ENCODE results near the gene PPFIA1. TPM values are rescaled to one million over a fixed set of nuclear protein-coding genes. Genes with fewer than 3 reads are reported as not detected.

The PPFIA1 gene
- total RNA-seq, 2 experiments from 2014 or later, result 34.3 to 42.0 TPM

DNA sequence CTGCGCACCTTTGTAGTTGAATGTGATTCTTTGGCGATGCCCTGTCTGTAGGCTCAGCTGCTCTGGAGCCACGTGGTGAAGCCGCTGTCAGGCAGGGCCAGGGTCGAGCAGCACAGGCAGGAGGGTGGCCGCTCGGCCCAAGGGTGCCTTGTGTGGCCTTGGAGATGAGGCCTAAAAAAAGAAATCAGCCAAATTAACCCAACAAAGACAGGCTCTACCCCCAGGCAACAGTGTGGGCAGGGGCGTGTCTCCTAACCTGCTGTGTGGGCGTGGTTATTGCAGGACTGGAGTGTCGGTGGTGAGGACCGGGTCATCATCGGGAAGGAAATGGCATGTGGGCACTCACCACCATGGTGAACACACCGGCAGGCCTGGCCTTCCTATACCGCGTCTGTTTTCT is 162.1 kb downstream of the PPFIA1 start:
- ATAC-seq (ENCODE audit: poor library complexity) (no peak), DNase-seq (no peak)
- Histone ChIP-seq H3K9me3 (ENCODE audit: control insufficient read depth in 1 of 2, insufficient read depth in 1 of 2, low read length in 2 of 2) (no peaks in the 10 kb centered on the region), H3K4me1 (ENCODE audit: insufficient read depth, low read length) (no peaks in the 10 kb centered on the region), H3K4me3 (ENCODE audit: low read length) (no peak overlapping the region), H3K27me3 (ENCODE audit: control insufficient read depth in 1 of 2, insufficient read depth in 2 of 2, low read length in 2 of 2) (no peaks in the 10 kb centered on the region), H3K36me3 (ENCODE audit: insufficient read depth, low read length) (no peaks in the 10 kb centered on the region), H3K27ac (ENCODE audit: low read depth in 1 of 2, low read length in 2 of 2) (no peak overlapping the region)
- intact Hi-C loops (cut with DNase I, micrococcal nuclease), result no loop called here
- ChIA-PET POLR2A (no interaction called here), CTCF (no interaction called here)
- TF ChIP-seq CTCF (IDR thresholded peaks at IDR 0.05), result no peak
- Mint-ChIP-seq H3K4me3 (no peak overlapping the region), H3K36me3 (ENCODE audit: low read depth) (no peaks in the 10 kb centered on the region), H3K27ac (no peak overlapping the region), H3K9me3 (no peaks in the 10 kb centered on the region), H3K27me3 (no peaks in the 10 kb centered on the region), H3K4me1 (ENCODE audit: low read depth) (no peaks in the 10 kb centered on the region)

DNA sequence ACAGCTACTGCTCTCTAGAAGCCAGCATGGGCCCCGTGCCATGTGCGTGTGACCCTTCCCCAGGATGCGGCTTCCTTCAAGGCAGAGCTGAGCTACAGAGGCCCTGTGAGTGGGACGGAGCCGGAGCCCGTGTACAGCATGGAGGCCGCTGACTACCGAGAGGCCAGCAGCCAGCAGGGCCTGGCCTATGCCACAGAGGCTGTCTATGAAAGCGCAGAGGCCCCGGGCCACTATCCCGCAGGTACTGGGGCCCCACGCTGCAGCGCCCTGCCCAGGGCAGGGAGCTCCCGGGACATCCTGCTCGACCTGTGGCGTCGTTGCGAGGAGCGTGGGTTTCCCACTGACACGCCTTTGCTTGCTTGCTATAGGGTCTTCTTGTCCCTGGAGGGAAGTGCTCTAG is 162.5 kb downstream of the PPFIA1 start:
- H3K27me3 Mint-ChIP-seq, result no peaks in the 10 kb centered on the region

GRCh38 chr11:70433526-70433925 is 163.0 kb downstream of the PPFIA1 start:
- H3K36me3 Mint-ChIP-seq (ENCODE audit: low read depth), result no peaks in the 10 kb centered on the region
- Histone ChIP-seq H3K9me3 (ENCODE audit: control insufficient read depth in 1 of 2, insufficient read depth in 1 of 2, low read length in 2 of 2) (no peaks in the 10 kb centered on the region), H3K27me3 (ENCODE audit: control insufficient read depth in 1 of 2, insufficient read depth in 2 of 2, low read length in 2 of 2) (peaks cover 0 to 2% of the 10 kb centered on the region in 2 experiments), H3K4me1 (ENCODE audit: insufficient read depth, low read length) (no peaks in the 10 kb centered on the region), H3K4me3 (ENCODE audit: low read length) (no peak overlapping the region), H3K27ac (ENCODE audit: low read depth in 1 of 2, low read length in 2 of 2) (no peak overlapping the region), H3K36me3 (ENCODE audit: insufficient read depth, low read length) (no peaks in the 10 kb centered on the region)
- H3K4me1 Mint-ChIP-seq (ENCODE audit: low read depth), result no peaks in the 10 kb centered on the region
- no peak overlapping the region for H3K4me3 Mint-ChIP-seq
- H3K27me3 Mint-ChIP-seq, result no peaks in the 10 kb centered on the region
- no peak for DNase-seq
- POLR2A ChIA-PET, result interaction anchor here (0.6 kb wide), 1 partner anchor 164 kb away, joined by 3 read pairs; no protein-coding TSS in a partner anchor
- TF ChIP-seq CTCF (IDR thresholded peaks at IDR 0.05), result no peak
- H3K9me3 Mint-ChIP-seq, result no peaks in the 10 kb centered on the region
- intact Hi-C loops (cut with DNase I, micrococcal nuclease), result no loop called here
- H3K27ac Mint-ChIP-seq, result no peak overlapping the region
- no peak for ATAC-seq (ENCODE audit: poor library complexity)
- CTCF ChIA-PET, result no interaction called here

More for the DNA sequence above, 162.5 kb downstream of the PPFIA1 start:
- ChIA-PET CTCF (no interaction called here), POLR2A (interaction anchor here (0.6 kb wide), 1 partner anchor 164 kb away, joined by 3 read pairs; no protein-coding TSS in a partner anchor)
- no peak overlapping the region for H3K27ac ChIP-seq (ENCODE audit: low read depth in 1 of 2, low read length in 2 of 2)
- Mint-ChIP-seq H3K4me1 (ENCODE audit: low read depth) (no peaks in the 10 kb centered on the region), H3K27ac (no peak overlapping the region), H3K9me3 (no peaks in the 10 kb centered on the region), H3K4me3 (no peak overlapping the region), H3K36me3 (ENCODE audit: low read depth) (no peaks in the 10 kb centered on the region)
- H3K27me3 ChIP-seq (ENCODE audit: control insufficient read depth in 1 of 2, insufficient read depth in 2 of 2, low read length in 2 of 2), result peaks cover 0 to 2% of the 10 kb centered on the region in 2 experiments
- intact Hi-C loops (cut with DNase I, micrococcal nuclease), result no loop called here
- no peak for ATAC-seq (ENCODE audit: poor library complexity)
- H3K4me1 ChIP-seq (ENCODE audit: insufficient read depth, low read length), result no peaks in the 10 kb centered on the region
- DNase-seq, result no peak
- no peak overlapping the region for H3K4me3 ChIP-seq (ENCODE audit: low read length)
- H3K9me3 ChIP-seq (ENCODE audit: control insufficient read depth in 1 of 2, insufficient read depth in 1 of 2, low read length in 2 of 2), result no peaks in the 10 kb centered on the region
- H3K36me3 ChIP-seq (ENCODE audit: insufficient read depth, low read length), result no peaks in the 10 kb centered on the region
- no peak for TF ChIP-seq CTCF (IDR thresholded peaks at IDR 0.05)

Small RNAs within 50 kb of the gene (microRNA-seq; reads per million reads assigned to microRNA genes)
- gene MIR548K (ENCODE audit: borderline microRNAs expressed, borderline replicate concordance), result 5.5 reads per million, percentile 27 among the genes with 10 or more reads in this experiment

Other genes starting within 250 kb of the PPFIA1 start
- gene ANO1, start 192.4 kb upstream of the PPFIA1 start, total RNA-seq, result not detected
- gene FADD, start 67.4 kb upstream of the PPFIA1 start, total RNA-seq, result 10 to 100 TPM; 14.5 to 16.5 TPM
- gene CTTN, start 127.8 kb downstream of the PPFIA1 start, total RNA-seq, result under 1 TPM; 0.45 to 0.80 TPM